Measurements from ENCODE around the gene MAPK1IP1L.
"Not testable (repeated sequence)": the region's sequence is repeated elsewhere in the genome, so short reads cannot be mapped to it uniquely, and the experiment has no call there.

The MAPK1IP1L gene

DNA sequence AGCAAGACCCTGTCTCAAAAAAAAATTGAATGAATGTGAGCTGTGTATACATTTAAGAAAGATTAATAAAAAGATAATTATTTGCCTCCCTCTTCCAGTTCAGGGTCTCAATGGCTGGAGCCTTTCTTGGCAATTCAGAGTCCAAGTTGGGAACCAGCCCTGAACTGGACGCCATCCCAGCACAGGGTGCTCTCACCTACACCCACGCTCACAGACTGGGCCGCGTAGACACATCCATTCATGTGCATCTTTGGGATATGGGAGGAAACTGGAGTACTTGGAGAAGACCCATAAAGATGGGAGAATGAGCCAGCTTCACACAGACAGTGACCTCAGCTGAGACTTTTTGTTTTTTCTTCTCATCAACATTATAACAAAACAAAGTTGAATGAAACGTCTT is 6.5 kb downstream of the MAPK1IP1L start:
- no peak for DNase-seq

DNA sequence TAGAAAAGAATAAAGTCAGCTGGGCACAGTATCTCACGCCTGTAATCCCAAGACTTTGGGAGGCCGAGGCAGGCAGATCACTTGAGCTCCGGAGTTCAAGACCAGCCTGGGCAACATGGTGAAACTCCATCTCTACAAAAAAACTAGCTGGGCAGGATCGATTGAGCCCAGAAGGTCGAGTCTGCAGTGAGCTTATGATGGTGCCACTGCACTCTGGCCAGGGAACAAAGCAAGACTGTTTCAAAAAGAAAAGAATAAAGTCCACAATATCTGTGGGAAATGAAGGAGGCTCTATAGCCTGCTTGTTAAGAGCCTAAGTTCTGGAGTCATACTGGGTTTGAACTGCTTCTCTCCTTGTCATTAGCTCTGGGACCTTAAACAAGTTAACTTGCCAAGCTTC is 7.9 kb downstream of the MAPK1IP1L start:
- DNase-seq, result no peak

DNA sequence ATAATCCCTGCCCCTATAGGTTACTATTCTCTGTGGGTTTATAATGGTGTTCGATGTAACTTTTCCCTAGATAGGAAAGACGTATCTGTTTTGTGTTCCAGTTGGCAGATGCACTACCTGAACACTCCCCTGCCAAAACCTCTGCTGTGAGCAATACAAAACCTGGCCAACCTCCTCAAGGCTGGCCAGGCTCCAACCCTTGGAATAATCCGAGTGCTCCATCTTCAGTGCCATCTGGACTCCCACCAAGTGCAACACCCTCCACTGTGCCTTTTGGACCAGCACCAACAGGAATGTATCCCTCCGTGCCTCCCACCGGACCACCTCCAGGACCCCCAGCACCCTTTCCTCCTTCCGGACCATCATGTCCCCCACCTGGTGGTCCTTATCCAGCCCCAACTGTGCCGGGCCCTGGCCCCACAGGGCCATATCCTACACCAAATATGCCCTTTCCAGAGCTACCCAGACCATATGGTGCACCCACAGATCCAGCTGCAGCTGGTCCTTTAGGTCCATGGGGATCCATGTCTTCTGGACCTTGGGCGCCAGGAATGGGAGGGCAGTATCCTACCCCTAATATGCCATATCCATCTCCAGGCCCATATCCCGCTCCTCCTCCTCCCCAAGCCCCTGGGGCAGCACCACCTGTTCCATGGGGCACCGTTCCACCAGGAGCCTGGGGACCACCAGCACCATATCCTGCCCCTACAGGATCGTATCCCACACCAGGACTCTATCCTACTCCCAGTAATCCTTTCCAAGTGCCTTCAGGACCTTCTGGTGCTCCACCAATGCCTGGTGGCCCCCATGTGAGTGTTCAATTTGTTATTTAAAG is 11.3 kb downstream of the MAPK1IP1L start:
- no peak for DNase-seq

DNA sequence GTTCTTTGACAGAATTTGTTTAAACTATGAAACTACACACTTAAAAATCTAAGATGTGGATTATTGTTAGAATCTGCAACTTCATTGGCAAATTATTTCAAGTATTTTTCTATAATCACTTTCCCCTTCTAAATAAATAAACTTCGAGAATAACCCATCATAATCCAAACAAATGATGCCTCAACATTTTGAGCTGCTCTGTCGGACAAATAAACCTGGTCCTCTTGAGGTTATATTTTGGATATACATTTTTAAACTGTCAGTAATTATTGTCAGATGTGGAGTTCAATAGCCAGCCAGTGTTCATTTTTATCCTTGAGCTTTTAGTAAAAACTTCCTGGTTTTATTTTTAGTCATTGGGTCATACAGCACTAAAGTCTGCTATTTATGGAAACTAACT is 13.4 kb downstream of the MAPK1IP1L start:
- not testable (repeated sequence) for DNase-seq

GRCh38 chr14:55065411-55065810 is 14.0 kb downstream of the MAPK1IP1L start:
- no peak for DNase-seq

GRCh38 chr14:55066223-55066622 is 14.8 kb downstream of the MAPK1IP1L start:
- DNase-seq, result no peak

- no peak for DNase-seq
Measured at GRCh38 chr14:55070981-55071411, 19.5 kb downstream of the MAPK1IP1L start.

DNA sequence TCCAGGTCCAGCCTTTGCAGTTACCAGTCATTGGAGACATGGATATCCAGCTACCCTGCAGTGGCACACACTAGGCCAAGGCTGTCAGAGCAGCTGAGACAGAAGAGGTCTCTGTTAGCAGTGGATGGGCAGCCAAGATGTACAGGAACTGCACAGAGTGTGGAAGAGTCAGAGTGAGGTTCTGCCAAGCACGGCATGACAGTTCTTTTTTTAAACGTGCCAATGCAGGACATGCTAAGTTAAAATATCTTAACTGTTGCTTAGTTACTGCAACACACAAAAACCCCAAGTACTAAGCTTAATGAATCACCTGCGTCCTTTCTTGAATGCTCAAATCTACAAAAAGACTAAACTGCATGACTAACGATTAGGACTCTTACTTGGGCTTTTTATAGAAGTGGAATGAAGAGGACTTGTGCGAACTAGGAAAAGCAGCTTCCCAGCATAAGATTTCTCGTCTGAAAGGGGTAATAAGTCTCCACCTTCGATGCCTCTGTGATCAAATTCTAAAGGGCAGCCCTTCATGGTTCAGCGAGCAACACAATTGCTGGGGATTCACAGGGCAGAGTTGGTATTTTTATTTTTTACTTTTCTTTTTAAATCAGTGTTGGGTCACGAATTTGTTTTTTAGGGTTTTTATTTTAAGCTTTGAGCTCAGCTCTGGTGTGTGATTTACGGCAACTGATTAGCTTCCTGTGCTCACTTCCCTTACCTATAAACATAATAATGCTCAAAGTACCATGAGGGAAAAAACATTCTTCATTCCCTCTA is 20.6 kb downstream of the MAPK1IP1L start:
- DNase-seq, result peak; percentile 56

DNA sequence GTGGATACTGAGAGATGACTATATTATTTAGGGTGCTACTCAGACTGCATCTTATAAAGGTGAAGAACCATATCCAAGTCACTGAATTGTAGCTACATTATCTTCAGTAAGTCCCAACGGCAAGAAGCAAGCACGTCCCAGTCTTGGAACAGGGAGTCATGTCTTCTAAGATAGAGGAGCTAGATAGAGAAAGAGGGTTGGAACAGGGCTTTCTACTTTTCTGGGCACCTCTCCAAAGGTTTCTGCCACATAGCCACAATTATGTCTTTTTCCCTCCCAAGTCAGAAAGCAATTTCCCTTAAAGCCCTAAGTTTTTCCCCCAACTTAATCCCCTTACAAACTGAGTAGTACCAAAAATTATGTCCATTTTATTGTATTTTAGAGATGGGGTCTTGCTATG is 22.4 kb downstream of the MAPK1IP1L start:
- no peak for DNase-seq

GRCh38 chr14:55074662-55075061 is 23.2 kb downstream of the MAPK1IP1L start:
- no peak for DNase-seq

DNA sequence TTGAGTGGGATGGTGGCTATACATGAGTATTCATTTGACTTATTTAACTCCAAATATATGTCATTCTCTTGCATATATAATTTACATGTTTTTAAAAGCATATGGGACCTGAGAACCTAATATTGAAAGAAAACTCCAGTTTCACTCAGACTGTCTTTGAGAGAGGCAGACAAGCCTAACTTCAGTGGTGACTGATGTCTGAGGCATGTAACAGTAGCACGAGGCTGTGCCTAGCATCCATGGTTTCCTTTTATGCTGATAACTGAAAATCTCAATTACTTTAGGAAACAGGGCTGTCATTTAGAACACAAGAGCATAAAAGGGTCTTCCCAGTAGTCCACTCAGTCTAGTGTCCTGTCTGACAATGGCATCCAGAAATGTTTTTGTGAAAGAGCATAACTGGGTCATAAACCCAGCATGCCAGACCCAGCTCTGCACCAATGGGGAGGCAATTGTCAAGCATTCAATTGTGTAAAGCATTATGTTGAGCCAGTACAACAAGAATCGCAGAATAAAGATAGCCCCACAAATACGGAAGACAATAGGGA is 24.3 kb downstream of the MAPK1IP1L start:
- DNase-seq, result no peak

DNA sequence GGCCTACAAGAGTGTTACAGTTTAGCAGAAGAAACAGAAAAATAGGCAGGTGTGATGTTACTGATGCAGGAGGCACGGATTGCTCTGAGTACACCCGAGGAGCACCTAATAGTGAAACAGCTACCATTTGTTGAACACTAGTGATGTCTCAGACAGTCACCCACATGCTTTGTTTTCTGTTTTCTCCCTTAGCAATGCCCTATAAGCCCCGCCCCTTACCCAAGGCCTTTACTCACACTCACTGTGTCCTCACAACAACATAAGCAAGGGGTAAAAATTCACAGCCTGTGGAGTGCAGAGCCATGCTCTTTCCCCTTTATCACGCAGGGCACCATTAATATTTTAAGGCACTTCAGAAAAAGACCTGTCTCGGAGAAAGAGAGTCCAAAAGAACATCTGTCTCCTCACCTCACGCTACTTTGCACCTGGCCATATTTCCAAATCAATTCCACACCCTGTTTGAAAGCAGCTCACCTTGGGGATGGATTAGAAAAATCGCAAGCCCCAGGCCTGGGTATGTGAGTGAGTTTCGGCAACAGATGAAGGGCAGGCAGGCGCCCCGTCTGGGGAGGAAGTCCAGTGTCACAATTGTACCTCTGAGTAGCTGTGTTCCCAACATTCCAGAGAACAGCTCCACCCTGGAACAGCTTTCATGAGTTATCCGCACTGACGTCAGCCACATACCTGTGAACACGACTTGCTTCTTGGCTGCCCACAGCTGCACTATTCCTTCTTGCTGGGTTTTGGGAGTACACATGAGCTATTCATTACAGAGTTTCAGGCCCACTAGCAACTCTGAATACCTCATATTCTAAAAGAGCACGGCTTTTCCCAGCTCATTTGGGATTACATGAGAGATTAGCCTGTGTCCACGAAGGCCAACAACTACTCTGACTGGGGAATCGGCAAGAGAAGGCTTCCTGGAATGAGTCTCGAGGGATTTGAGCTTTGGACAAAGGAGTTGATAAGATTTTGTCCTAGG is 26.0 kb downstream of the MAPK1IP1L start:
- peak; percentile 61 for DNase-seq

DNA sequence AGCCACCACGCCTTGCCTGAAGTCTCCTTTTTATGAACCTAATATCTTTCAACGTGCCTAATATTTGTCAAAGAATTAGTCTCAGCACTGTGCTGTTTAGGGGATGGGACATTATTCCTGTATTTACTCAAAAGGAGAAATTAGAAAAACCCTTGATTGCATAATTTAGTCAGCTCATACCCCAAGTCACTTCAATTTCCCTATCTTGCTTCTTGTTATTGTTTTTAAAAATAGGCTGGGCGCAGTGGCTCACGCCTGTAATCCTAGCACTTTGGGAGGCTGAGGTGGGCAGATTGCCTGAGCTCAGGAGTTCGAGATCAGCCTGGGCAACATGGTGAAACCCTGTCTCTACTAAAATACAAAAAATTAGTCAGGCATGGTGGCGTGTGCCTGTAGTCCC is 28.5 kb downstream of the MAPK1IP1L start:
- DNase-seq, result not testable (repeated sequence)

GRCh38 chr14:55084401-55085059 is 33.1 kb downstream of the MAPK1IP1L start:
- DNase-seq, result no peak

- DNase-seq, result no peak
Measured at GRCh38 chr14:55085060-55085660, 33.7 kb downstream of the MAPK1IP1L start.

GRCh38 chr14:55086938-55087337 is 35.5 kb downstream of the MAPK1IP1L start:
- no peak for DNase-seq

- no peak for DNase-seq
Measured at GRCh38 chr14:55088356-55088755, 36.9 kb downstream of the MAPK1IP1L start.

DNA sequence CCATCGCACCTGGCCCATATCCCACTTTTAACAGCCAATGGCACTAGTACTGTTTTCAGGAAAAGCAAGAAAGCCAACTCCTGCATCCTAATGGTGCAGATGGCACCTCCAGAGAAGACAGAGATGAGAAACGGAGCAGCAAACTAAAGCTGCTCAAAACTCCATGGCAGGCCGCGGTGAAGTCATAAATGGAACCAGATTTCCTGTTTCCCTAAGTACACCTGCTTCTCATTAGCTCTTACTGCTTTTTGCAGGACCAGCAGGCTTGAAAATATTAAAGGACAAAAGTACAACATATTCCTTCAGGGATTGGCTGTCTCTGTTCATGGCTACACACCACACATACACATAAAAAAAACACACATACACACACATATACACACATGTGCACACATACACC is 40.9 kb downstream of the MAPK1IP1L start:
- DNase-seq, result no peak

DNA sequence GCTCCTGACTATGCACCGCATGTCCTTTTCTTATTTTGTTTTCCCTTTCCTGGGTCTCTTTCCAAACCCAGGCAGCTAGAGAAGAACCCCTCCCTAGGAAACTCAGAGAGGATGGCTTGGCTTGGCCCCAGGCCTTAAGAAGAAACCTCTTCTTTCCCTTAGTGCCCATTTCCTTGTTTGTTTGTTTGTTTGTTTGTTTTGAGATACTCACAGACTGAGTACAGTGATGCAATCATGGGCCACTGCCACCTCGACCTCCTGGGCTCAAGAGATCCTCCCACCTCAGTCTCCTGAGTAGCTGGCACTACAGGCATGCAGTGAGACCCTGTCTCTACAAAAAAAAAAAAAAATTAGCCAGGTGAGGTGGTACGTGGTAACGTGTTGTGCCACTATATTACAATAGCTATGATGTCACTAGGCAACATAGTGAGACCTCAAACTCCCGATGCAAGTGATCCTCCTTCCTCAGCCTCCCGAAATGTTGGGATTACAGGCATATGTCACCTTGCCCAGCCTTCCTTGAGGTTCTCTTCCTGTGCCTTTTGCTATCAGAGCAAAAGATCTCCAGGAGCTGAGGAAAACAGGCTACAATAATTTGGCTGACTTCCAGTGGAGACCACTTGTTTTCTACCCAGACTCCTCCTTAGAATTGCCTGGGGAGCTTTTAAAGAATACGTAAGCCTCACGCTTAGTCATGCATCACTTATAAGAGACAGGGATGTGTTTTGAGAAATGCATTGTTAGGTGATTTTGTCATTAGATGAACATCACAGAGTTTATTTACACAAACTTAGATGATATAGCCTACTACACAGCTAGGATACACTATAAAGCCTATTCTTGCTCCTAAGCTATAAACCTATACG is 43.1 kb downstream of the MAPK1IP1L start:
- DNase-seq, result no peak

- no peak for DNase-seq
Measured at GRCh38 chr14:55097881-55098560, 46.6 kb downstream of the MAPK1IP1L start.
